ENCODE measurements around the gene KRTAP9-2.
"Not testable (repeated sequence)": the region's sequence is repeated elsewhere in the genome, so short reads cannot be mapped to it uniquely, and the experiment has no call there.

Gene KRTAP9-2

DNA sequence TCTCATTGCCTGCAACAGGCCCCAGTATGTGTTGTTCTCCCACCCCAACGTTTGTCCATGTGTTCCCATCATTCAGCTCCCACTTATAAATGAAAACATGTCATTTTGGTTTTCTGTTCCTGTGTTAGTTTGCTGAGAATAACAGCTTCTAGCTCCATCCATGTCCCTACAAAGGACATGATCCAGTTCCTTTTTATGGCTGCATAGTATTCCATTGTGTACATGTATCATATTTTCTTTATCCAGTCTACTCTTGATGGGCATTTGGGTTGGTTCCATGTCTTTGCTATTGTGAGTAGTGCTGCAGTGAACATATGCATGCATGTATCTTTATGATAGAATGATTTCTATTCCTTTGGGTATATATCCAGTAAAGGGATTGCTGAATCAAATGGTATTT is 10.8 kb upstream of the KRTAP9-2 start:
- TF ChIP-seq, protein P1, sequence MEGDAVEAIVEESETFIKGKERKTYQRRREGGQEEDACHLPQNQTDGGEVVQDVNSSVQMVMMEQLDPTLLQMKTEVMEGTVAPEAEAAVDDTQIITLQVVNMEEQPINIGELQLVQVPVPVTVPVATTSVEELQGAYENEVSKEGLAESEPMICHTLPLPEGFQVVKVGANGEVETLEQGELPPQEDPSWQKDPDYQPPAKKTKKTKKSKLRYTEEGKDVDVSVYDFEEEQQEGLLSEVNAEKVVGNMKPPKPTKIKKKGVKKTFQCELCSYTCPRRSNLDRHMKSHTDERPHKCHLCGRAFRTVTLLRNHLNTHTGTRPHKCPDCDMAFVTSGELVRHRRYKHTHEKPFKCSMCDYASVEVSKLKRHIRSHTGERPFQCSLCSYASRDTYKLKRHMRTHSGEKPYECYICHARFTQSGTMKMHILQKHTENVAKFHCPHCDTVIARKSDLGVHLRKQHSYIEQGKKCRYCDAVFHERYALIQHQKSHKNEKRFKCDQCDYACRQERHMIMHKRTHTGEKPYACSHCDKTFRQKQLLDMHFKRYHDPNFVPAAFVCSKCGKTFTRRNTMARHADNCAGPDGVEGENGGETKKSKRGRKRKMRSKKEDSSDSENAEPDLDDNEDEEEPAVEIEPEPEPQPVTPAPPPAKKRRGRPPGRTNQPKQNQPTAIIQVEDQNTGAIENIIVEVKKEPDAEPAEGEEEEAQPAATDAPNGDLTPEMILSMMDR (IDR thresholded peaks at IDR 0.05; ENCODE audit: extremely low read depth, missing control alignments) = no peak

DNA sequence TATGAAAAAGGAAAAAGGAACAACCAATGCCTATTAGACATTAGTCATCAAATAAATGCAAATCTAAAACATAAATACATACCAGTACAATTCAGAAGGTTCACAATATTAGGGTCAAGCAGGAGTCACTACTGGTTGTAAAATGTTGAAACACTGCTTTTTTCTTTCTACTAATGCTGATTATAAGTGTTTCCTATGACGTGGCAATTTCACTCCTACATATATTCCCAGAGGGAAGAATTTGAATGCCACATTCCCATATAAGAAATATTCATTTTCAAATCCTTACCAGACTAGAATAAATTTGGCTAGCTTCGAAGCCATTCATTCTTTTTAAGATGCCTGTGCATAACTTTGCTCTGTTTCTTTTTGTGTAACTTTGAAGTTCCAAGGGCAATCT is 2.6 kb upstream of the KRTAP9-2 start:
- no peak for DNase-seq (ENCODE audit: low spot score)
- TF ChIP-seq, protein P1 (IDR thresholded peaks at IDR 0.05; ENCODE audit: extremely low read depth, missing control alignments) = no peak

More for the DNA sequence above, 10.8 kb upstream of the KRTAP9-2 start:
- no peak for DNase-seq (ENCODE audit: low spot score)

DNA sequence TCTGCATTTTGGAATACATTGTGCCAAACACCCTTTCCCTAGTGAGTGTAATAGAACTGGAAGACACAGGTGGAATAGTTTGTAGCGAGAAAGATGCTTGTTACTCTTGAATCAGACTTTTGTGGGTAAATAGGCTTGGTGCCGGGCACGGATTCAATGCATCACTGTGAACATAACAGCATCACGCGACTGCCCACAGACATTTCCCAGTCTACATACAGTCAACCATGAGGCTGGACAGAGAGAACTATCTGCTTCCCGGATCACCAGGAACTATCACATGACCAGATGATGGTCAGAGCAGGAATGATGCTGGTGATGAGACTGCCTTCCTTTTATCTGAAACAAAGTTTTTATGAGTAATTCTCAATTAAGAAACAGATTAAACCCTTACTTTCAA is 397 bp upstream of the KRTAP9-2 start:
- TF ChIP-seq, protein P1 (IDR thresholded peaks at IDR 0.05; ENCODE audit: extremely low read depth, missing control alignments) = no peak
- no peak for DNase-seq (ENCODE audit: low spot score)

DNA sequence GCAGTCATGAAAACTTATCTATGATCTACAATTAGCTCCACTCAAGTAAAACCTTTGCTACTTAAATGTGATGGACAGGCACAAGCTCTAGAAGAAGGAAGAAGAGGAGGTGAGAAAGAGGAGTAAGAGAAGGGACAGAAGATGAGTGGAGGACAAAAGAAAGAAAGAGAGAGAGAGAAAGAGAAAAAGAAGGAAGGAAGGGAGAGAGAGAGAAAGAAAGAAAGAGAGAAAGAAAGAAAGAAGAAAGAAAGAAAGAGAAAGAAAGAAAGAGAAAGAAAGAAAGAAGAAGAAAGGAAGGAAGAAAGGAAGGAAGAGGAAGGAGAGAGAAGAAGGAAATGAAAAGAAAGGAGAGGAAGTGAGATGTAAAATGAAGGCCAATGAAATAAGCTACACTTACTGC is 3.6 kb downstream of the KRTAP9-2 start:
- DNase-seq (ENCODE audit: low spot score) = no peak
- TF ChIP-seq, protein P1 (IDR thresholded peaks at IDR 0.05; ENCODE audit: extremely low read depth, missing control alignments) = no peak

DNA sequence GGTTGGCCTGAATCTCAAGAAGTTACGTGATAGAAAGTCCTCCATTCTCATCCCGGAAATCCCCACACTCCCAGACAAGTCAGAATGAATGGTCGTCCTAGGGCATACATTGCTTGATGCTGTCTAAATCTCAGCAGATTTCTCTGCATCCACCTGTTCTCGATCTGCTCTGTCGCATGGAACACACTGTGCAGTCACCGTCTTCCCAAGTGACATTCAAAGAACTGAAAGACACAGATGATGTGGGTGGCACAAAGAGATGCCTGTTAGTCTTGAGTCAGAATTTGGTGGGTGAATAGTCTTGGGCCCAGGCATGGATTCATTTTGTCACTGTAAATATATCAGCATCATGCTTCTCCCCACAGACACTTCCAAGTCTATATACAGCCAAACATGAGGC is 5.3 kb downstream of the KRTAP9-2 start:
- TF ChIP-seq, protein P1 (IDR thresholded peaks at IDR 0.05; ENCODE audit: extremely low read depth, missing control alignments) = no peak
- no peak for DNase-seq (ENCODE audit: low spot score)

DNA sequence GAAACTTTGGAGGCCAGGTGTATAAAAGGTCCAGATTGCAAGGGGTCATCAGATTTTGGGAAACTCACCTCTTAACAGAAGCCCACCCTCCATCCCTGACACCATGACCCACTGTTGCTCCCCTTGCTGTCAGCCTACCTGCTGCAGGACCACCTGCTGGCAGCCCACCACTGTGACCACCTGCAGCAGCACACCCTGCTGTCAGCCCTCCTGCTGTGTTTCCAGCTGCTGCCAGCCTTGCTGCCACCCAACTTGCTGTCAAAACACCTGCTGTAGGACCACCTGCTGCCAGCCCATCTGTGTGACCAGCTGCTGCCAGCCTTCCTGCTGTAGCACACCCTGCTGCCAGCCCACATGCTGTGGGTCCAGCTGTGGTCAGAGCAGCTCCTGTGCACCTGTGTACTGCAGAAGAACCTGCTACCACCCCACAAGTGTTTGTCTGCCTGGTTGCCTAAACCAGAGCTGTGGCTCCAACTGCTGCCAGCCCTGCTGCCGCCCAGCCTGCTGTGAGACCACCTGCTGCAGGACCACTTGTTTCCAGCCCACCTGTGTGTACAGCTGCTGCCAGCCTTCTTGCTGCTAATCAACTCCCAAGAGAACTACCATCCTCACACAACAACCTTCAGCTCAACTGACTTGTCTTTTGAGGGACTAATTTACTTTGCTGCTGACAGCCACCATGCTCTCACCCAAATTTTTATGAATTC is 6.1 kb downstream of the KRTAP9-2 start, which contains the start of gene KRTAP9-3:
TSS of gene KRTAP9-3 (plus strand) at position 51 of the 707 bp plus-strand sequence. CDS start at position 104, 53 bp downstream.
- DNase-seq (ENCODE audit: low spot score) = not testable (repeated sequence)

DNA sequence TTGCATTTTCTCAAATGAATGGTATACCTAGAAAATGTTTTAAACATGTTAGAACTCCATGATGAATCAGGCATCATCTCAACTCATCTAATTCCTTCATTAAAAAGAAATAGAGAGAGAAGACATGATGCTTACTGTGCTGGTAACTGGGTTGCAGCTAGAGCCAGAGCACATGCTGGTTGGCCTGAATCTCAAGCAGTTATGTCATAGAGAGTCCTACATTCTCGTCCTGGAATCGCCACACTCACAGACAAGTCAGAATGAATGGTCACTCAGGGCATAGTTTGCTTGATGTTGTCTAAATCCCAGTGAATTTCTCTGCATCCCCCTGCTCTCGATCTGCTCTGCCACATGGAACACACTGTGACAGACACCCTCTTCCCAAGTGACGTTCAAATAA is 10.7 kb downstream of the KRTAP9-2 start:
- not testable (repeated sequence) for DNase-seq (ENCODE audit: low spot score)

DNA sequence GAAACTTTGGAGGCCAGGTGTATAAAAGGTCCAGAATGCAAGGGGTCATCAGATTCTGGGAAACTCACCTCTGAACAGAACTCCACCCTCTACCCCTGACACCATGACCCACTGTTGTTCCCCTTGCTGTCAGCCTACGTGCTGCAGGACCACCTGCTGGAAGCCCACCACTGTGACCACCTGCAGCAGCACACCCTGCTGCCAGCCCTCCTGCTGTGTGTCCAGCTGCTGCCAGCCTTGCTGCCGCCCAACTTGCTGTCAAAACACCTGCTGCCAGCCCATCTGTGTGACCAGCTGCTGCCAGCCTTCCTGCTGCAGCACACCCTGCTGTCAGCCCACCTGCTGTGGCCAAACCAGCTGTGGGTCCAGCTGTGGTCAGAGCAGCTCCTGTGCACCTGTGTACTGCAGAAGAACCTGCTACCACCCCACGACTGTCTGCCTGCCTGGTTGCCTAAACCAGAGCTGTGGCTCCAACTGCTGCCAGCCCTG is 11.5 kb downstream of the KRTAP9-2 start, which contains the start of gene KRTAP9-8:
TSS of gene KRTAP9-8 (plus strand) at position 51 of the 489 bp plus-strand sequence. CDS start at position 104, 53 bp downstream.
- DNase-seq (ENCODE audit: low spot score) = not testable (repeated sequence)

DNA sequence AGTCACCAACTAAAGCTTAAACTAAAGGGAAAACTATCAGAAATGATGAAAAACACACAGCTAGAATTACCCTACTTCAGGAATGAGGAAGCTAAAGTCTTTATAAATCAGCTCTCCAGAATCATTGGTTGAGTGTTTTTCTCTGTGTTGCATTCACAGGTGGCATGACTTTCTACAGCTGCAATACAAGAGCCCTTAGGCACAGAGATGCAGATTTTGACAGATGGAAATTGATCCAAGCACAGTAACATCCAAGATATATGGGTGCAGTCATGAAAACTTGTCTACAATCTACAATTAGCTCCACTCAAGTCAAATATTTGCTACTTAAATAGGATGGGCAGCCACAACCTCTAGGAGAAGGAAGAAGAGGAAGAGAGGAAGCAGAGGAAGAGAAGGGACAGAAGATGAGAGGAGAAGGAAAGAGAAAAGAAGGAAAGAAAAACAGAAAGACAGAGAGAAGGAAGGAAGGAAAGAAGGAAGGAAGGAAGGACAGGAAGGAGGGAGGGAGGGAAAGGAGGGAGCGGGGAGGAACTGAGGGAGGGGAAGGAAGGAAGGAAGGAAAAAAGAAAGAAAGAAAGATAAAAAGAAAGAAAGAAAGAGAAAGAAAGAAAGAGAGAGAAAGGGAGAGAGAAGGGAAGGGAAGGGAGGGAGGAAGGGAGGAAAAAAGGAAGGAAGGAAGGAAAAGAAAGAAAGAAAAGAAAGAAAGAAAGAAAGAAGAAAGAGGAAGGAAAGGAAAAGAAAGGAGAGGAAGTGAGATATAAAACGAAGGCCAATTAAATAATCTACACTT is 20.7 kb downstream of the KRTAP9-2 start:
- not testable (repeated sequence) for DNase-seq (ENCODE audit: low spot score)

DNA sequence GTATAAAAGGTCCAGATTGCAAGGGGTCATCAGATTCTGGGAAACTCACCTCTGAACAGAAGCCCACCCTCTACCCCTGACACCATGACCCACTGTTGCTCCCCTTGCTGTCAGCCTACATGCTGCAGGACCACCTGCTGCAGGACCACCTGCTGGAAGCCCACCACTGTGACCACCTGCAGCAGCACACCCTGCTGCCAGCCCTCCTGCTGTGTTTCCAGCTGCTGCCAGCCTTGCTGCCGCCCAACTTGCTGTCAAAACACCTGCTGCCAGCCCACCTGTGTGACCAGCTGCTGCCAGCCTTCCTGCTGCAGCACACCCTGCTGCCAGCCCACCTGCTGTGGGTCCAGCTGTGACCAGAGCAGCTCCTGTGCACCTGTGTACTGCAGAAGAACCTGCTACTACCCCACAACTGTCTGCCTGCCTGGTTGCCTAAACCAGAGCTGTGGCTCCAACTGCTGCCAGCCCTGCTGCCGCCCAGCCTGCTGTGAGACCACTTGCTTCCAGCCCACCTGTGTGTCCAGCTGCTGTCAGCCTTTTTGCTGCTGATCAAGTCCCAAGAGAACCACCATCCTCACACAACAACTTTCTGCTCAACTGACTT is 23.3 kb downstream of the KRTAP9-2 start, which contains the start of gene KRTAP9-4:
TSS of gene KRTAP9-4 (plus strand) at position 51 of the 604 bp plus-strand sequence. CDS start at position 85, 34 bp downstream.
- not testable (repeated sequence) for DNase-seq (ENCODE audit: low spot score)

Measured in GM20000 (cell line).